HCT116 (cell line): ENCODE data around the gene ZSWIM8. TPM values are rescaled to one million over a fixed set of nuclear protein-coding genes. Genes with fewer than 3 reads are reported as not detected.

Source experiments
- ATAC-seq: fragments of 200-7000 bp; cut with Tn5 transposase; 2 replicates; pipeline ENCODE4 v1.9.1; 2020; ENCODE audit warnings: mild to moderate bottlenecking, moderate library complexity
- BruUV-seq: library from RNA; stranded (reverse); fragments of 400-500 nt; replicated peaks from 2 replicates; lab custom pipeline; 2021; lab: Mats Ljungman, UMichigan
- CTCF ChIA-PET: fragments of 300-600 bp; sonication (Branson Sonifier 250); formaldehyde crosslinking; loops from one replicate; lab custom pipeline; 2021; ENCODE audit warnings: antibody characterized with exemption; lab: Charles Lee
- POLR2A ChIA-PET: fragments of 300-600, 350-600 bp; sonication (Branson Sonifier 250); formaldehyde crosslinking; loops from one replicate; lab custom pipeline; 2021; ENCODE audit warnings: antibody characterized with exemption; lab: Charles Lee
- RAD21 ChIA-PET, 2 experiments: fragments of 300-600 bp; sonication (Branson Sonifier 250); formaldehyde crosslinking; loops; one replicate each; lab custom pipeline; 2023; ENCODE audit warnings: low total read pairs in 2 of 2; ENCODE audit not compliant: uncharacterized antibody in 2 of 2, unreplicated experiment in 2 of 2, low non-redundant PET in 1 of 2; lab: Charles Lee
- DNase-seq: peaks from one replicate; pipeline ENCODE4 v3.0.0-alpha.2; 2010; ENCODE audit warnings: low read depth, low spot score
- H2AFZ ChIP-seq: fragments of 200-600 bp; shearing (Covaris generic), sonication (generic); 2 replicates; pipeline ENCODE4 v1.6.1; 2017; ENCODE audit warnings: low read depth, mixed run types, mixed read lengths, antibody characterized with exemption, low read length; ENCODE audit not compliant: poor library complexity, severe bottlenecking
- H3K27ac ChIP-seq: 2 replicates; pipeline ENCODE4 v1.5.1; 2012; ENCODE audit warnings: low read depth, low read length
- H3K27me3 ChIP-seq: fragments of 200-600 bp; sonication (generic); 2 replicates; pipeline ENCODE4 v1.6.1; 2016; ENCODE audit warnings: mixed run types, low read length, mixed read lengths; ENCODE audit not compliant: insufficient read depth
- H3K36me3 ChIP-seq, 2 experiments: fragments of 200-500 bp in 1 of 2; fragments of 200-600 bp in 1 of 2; sonication (Bioruptor generic) in 1 of 2; sonication (generic) in 1 of 2; 2 replicates each; pipeline versions ENCODE4 v1.5.1 to v1.6.1; 2014 to 2016; ENCODE audit warnings: low read length in 2 of 2, inconsistent platforms in 1 of 2, mixed read lengths in 1 of 2, mixed run types in 1 of 2; ENCODE audit not compliant: insufficient read depth in 2 of 2, control insufficient read depth in 1 of 2
- H3K4me1 ChIP-seq, 2 experiments: fragments of 200-600 bp in 1 of 2; sonication (generic) in 1 of 2; 2 replicates each; pipeline versions ENCODE4 v1.5.1 to v1.6.1; 2012 to 2017; ENCODE audit warnings: low read length in 2 of 2, inconsistent platforms in 1 of 2, mild to moderate bottlenecking in 1 of 2, mixed read lengths in 1 of 2, mixed run types in 1 of 2, moderate library complexity in 1 of 2; ENCODE audit not compliant: insufficient read depth in 2 of 2, control insufficient read depth in 1 of 2
- H3K4me2 ChIP-seq: fragments of 200-600 bp; sonication (generic); 2 replicates; pipeline ENCODE4 v1.6.1; 2017; ENCODE audit warnings: mixed run types, low read length, mixed read lengths
- H3K4me3 ChIP-seq, 2 experiments: fragments of 200-600 bp in 1 of 2; sonication (generic) in 1 of 2; replicated peaks in 1 of 2; 2 replicates each; pipeline ENCODE4 v1.5.1; 2011 to 2016; ENCODE audit warnings: low read length in 2 of 2, control low read depth in 1 of 2, low read depth in 1 of 2, mild to moderate bottlenecking in 1 of 2, mixed read lengths in 1 of 2, mixed run types in 1 of 2
- H3K79me2 ChIP-seq: fragments of 200-600 bp; sonication (generic); 2 replicates; pipeline ENCODE4 v1.6.1; 2017; ENCODE audit warnings: mild to moderate bottlenecking, mixed run types, low read length, moderate library complexity, mixed read lengths; ENCODE audit not compliant: insufficient read depth
- H3K9ac ChIP-seq: fragments of 200-600 bp; sonication (generic); 2 replicates; pipeline ENCODE4 v1.6.1; 2016; ENCODE audit warnings: low read length, mixed read lengths
- H3K9me2 ChIP-seq: fragments of 200-600 bp; sonication (generic), shearing (Covaris generic); 2 replicates; pipeline ENCODE4 v1.6.1; 2017; ENCODE audit warnings: mixed run types, mild to moderate bottlenecking, moderate library complexity; ENCODE audit not compliant: insufficient read depth
- H3K9me3 ChIP-seq, 2 experiments: fragments of 200-500 bp in 1 of 2; fragments of 200-600 bp in 1 of 2; sonication (Bioruptor generic) in 1 of 2; sonication (generic) in 1 of 2; 2 replicates each; pipeline ENCODE4 v1.6.1; 2014 to 2017; ENCODE audit warnings: low read length in 2 of 2, mixed read lengths in 2 of 2, inconsistent platforms in 1 of 2, low read depth in 1 of 2, mild to moderate bottlenecking in 1 of 2, mixed run types in 1 of 2, moderate library complexity in 1 of 2; ENCODE audit not compliant: control insufficient read depth in 1 of 2, insufficient read depth in 1 of 2
- H4K20me1 ChIP-seq: fragments of 200-600 bp; sonication (generic), shearing (Covaris generic); 2 replicates; pipeline ENCODE4 v1.6.1; 2017; ENCODE audit warnings: mixed run types, mild to moderate bottlenecking, moderate library complexity; ENCODE audit not compliant: insufficient read depth
- FOSL1 ChIP-seq: IDR thresholded peaks from 2 replicates; pipeline ENCODE4 v1.6.1; 2012; ENCODE audit warnings: low read depth
- POLR2A ChIP-seq: IDR thresholded peaks from 2 replicates; pipeline ENCODE4 v1.7.0; 2011; ENCODE audit warnings: borderline replicate concordance; ENCODE audit not compliant: insufficient read depth, insufficient read length; ENCODE audit errors: extremely low read depth
- POLR2AphosphoS5 ChIP-seq: IDR thresholded peaks from 2 replicates; pipeline ENCODE4 v1.6.1; 2011; ENCODE audit warnings: mild to moderate bottlenecking, low read depth, low read length, moderate library complexity
- SP1 ChIP-seq: IDR thresholded peaks from 2 replicates; pipeline ENCODE4 v1.6.1; 2012; ENCODE audit warnings: low read depth
- SRF ChIP-seq: IDR thresholded peaks from 2 replicates; pipeline ENCODE4 v1.6.1; 2012; ENCODE audit warnings: low read depth
- ZFX ChIP-seq: fragments of 450-650 bp; IDR thresholded peaks from 2 replicates; pipeline ENCODE4 v1.6.1; 2017
- intact Hi-C: fragments of 100-400 bp; cut with micrococcal nuclease; formaldehyde crosslinking; loops from 2 replicates; pipeline ENCODE4 v1.10.0; 2022
- total RNA-seq: library from RNA; stranded (reverse); gene quantifications from one replicate; pipeline ENCODE4 v1.2.1, GENCODE V29; 2021; ENCODE audit not compliant: unreplicated experiment
- TF ChIP-seq, protein P1 (sequence below), 3 experiments: fragments of 200-600 bp in 1 of 3; sonication (generic) in 1 of 3; IDR thresholded peaks in 2 of 3; conservative IDR thresholded peaks in 1 of 3; 2 replicates each; pipeline ENCODE4 v1.5.1; 2012 to 2017; ENCODE audit warnings: low read depth in 2 of 3, low read length in 2 of 3, antibody characterized with exemption in 1 of 3, borderline replicate concordance in 1 of 3, control low read depth in 1 of 3, mild to moderate bottlenecking in 1 of 3, mixed read lengths in 1 of 3, mixed run types in 1 of 3, moderate library complexity in 1 of 3; ENCODE audit not compliant: insufficient read depth in 1 of 3

ZSWIM8 gene
- total RNA-seq, 1 experiment from 2014 or later = 49.9 TPM

DNA sequence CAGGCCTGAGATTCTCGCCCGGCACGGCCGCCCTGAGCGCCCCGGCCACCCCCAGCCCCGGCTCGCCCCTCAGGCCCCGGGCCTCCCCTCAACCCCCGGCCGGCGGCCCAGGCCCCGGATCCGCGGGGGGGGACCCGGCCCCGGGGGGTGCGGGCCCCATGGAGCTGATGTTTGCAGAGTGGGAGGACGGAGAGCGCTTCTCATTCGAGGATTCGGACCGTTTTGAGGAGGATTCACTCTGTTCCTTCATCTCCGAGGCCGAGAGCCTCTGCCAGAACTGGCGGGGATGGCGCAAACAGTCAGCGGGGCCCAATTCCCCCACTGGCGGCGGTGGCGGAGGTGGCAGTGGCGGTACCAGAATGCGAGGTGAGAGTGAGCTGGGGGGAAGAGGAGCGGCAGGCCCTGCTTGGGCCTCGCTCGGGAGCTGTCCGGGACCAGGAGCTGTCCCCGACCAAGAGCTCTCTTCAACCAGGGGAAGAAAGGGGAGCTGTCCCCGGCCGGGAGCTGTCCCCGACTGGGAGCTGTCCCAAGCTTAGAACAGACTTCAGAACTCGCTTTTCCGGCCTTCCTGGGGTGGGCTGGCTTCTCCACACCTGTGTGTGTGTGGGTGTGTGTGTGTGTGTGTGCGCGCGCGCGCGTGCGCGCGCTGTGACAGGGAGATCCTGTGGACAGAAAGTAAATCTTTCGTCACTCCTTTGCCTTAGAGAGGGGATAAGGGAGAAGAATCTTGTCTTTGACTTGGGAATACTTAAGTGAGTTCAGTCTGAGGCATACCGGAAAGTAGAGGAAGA, 510 bp downstream of the ZSWIM8 start:
- Histone ChIP-seq H3K27me3 (no peaks in the 10 kb centered on the region), H3K9ac (peak overlapping the region; percentile 69), H3K9me2 (no peaks in the 10 kb centered on the region), H3K4me1 (peaks cover 11 to 25% of the 10 kb centered on the region in 2 experiments), H3K4me3 (peak overlapping the region; percentile 86 to 87), H2AFZ (no peak overlapping the region), H4K20me1 (no peaks in the 10 kb centered on the region), H3K79me2 (peaks cover 55% of the 10 kb centered on the region), H3K9me3 (no peaks in the 10 kb centered on the region), H3K4me2 (peak overlapping the region; percentile 81), H3K27ac (peak overlapping the region; percentile 60), H3K36me3 (peaks cover 0 to 7% of the 10 kb centered on the region in 2 experiments; a peak in 2 of 4 replicates)
- BruUV-seq = no TSS peak
- ATAC-seq (peak; percentile 3; the same call in 1 of the 2 replicates), DNase-seq (no peak)
- ChIA-PET CTCF (no interaction called here), RAD21 (no interaction called here), POLR2A (interaction anchor here (0.9 kb wide), 1 partner anchor 25 kb away, joined by 3 read pairs; no protein-coding TSS in a partner anchor)
- intact Hi-C loops = loop anchor here (1.0 kb wide), 1 partner anchor 42 kb away; the partner anchor contains the start of gene SEC24C
- TF ChIP-seq POLR2A = no peak
- no peak for TF ChIP-seq FOSL1
- no peak for TF ChIP-seq SP1
- TF ChIP-seq, protein P1, sequence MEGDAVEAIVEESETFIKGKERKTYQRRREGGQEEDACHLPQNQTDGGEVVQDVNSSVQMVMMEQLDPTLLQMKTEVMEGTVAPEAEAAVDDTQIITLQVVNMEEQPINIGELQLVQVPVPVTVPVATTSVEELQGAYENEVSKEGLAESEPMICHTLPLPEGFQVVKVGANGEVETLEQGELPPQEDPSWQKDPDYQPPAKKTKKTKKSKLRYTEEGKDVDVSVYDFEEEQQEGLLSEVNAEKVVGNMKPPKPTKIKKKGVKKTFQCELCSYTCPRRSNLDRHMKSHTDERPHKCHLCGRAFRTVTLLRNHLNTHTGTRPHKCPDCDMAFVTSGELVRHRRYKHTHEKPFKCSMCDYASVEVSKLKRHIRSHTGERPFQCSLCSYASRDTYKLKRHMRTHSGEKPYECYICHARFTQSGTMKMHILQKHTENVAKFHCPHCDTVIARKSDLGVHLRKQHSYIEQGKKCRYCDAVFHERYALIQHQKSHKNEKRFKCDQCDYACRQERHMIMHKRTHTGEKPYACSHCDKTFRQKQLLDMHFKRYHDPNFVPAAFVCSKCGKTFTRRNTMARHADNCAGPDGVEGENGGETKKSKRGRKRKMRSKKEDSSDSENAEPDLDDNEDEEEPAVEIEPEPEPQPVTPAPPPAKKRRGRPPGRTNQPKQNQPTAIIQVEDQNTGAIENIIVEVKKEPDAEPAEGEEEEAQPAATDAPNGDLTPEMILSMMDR (IDR thresholded peaks at IDR 0.05 in 2 of 3, conservative IDR thresholded peaks at IDR 0.05 in 1 of 3; ENCODE audit: borderline replicate concordance in 1 of 3, insufficient read depth in 1 of 3, low read depth in 2 of 3, low read length in 2 of 3) = 0 out of 6 replicates have a peak, but pooled peaks of 2 of the 3 experiments have one; percentile 3 to 6
- TF ChIP-seq ZFX = peak; percentile 90
- no peak for TF ChIP-seq SRF
- no peak for TF ChIP-seq POLR2AphosphoS5
